PC-9 (cell line): ENCODE results near the gene RBPMS2. TPM values are rescaled to one million over a fixed set of nuclear protein-coding genes. Genes with fewer than 3 reads are reported as not detected.

ENCODE experiments used
- BruUV-seq: library from RNA; stranded (reverse); fragments of 400-500 nt; replicated peaks from 2 replicates; lab custom pipeline; 2021; lab: Mats Ljungman, UMichigan
- CTCF ChIA-PET: fragments of 300-600 bp; sonication (Branson Sonifier 250); formaldehyde crosslinking; loops from one replicate; lab custom pipeline; 2022; ENCODE audit warnings: antibody characterized with exemption; lab: Charles Lee
- POLR2A ChIA-PET: fragments of 300-600 bp; sonication (Branson Sonifier 250); formaldehyde crosslinking; loops from one replicate; lab custom pipeline; 2022; ENCODE audit warnings: antibody characterized with exemption; ENCODE audit not compliant: unreplicated experiment; lab: Charles Lee
- DNase-seq, 2 experiments: peaks; one replicate each; pipeline versions ENCODE4 v3.0.0 to v3.0.0-alpha.2; 2015 to 2022; ENCODE audit warnings: mixed read lengths in 1 of 2
- H2AFZ ChIP-seq: fragments of 200-600 bp; sonication (generic); 2 replicates; pipeline ENCODE4 v1.8.1; 2017; ENCODE audit warnings: antibody characterized with exemption
- H3F3A ChIP-seq: fragments of 200-600 bp; sonication (generic); 2 replicates; pipeline ENCODE4 v1.8.1; 2017; ENCODE audit warnings: antibody characterized with exemption, mild to moderate bottlenecking, low read depth; ENCODE audit not compliant: insufficient read depth
- H3K27ac ChIP-seq: fragments of 200-600 bp; sonication (generic); 2 replicates; pipeline ENCODE4 v1.6.1; 2016; ENCODE audit warnings: mixed run types
- H3K27me3 ChIP-seq: fragments of 200-600 bp; sonication (generic); 2 replicates; pipeline ENCODE4 v1.6.1; 2016; ENCODE audit warnings: low read depth, mixed run types; ENCODE audit not compliant: insufficient read depth
- H3K36me3 ChIP-seq: fragments of 200-600 bp; sonication (generic); 2 replicates; pipeline ENCODE4 v1.6.1; 2016; ENCODE audit warnings: low read depth, mixed run types
- H3K4me1 ChIP-seq: fragments of 200-600 bp; sonication (generic); replicated peaks from 2 replicates; pipeline ENCODE4 v1.6.1; 2016; ENCODE audit warnings: mixed run types; ENCODE audit not compliant: insufficient read depth
- H3K4me2 ChIP-seq: fragments of 200-600 bp; sonication (generic); 2 replicates; pipeline ENCODE4 v1.6.1; 2017; ENCODE audit warnings: mixed run types
- H3K4me3 ChIP-seq: fragments of 200-600 bp; sonication (generic); 2 replicates; pipeline ENCODE4 v1.6.1; 2016; ENCODE audit warnings: mixed run types
- H3K79me2 ChIP-seq: fragments of 200-600 bp; sonication (generic); 2 replicates; pipeline ENCODE4 v1.6.1; 2017; ENCODE audit warnings: low read depth, mixed run types
- H3K9me2 ChIP-seq: fragments of 200-600 bp; sonication (generic); 2 replicates; pipeline ENCODE4 v1.8.1; 2017; ENCODE audit warnings: mild to moderate bottlenecking; ENCODE audit not compliant: insufficient read depth
- H3K9me3 ChIP-seq: fragments of 200-600 bp; sonication (generic); 2 replicates; pipeline ENCODE4 v1.8.1; 2016; ENCODE audit warnings: low read depth; ENCODE audit not compliant: insufficient read depth
- H4K20me1 ChIP-seq: fragments of 200-600 bp; sonication (generic); 2 replicates; pipeline ENCODE4 v1.8.1; 2017; ENCODE audit not compliant: insufficient read depth
- EZH2 ChIP-seq: fragments of 200-600 bp; sonication (generic); IDR thresholded peaks from 2 replicates; pipeline ENCODE4 v1.8.0; 2017; ENCODE audit warnings: antibody characterized with exemption, low read depth
- intact Hi-C: fragments of 100-400 bp; cut with micrococcal nuclease; formaldehyde crosslinking; loops from one replicate; pipeline ENCODE4 v1.10.0; 2022; ENCODE audit not compliant: unreplicated experiment
- total RNA-seq: library from RNA; stranded (reverse); gene quantifications from 2 replicates; pipeline ENCODE4 v1.2.3, GENCODE V29; 2021
- TF ChIP-seq, protein P1 (sequence below): fragments of 200-600 bp; sonication (generic); conservative IDR thresholded peaks from 2 replicates; pipeline ENCODE4 v1.6.1; 2017; ENCODE audit warnings: mixed run types, antibody characterized with exemption, mild to moderate bottlenecking, moderate library complexity

RBPMS2 gene
- total RNA-seq, 1 experiment from 2014 or later = 4.1 TPM

DNA sequence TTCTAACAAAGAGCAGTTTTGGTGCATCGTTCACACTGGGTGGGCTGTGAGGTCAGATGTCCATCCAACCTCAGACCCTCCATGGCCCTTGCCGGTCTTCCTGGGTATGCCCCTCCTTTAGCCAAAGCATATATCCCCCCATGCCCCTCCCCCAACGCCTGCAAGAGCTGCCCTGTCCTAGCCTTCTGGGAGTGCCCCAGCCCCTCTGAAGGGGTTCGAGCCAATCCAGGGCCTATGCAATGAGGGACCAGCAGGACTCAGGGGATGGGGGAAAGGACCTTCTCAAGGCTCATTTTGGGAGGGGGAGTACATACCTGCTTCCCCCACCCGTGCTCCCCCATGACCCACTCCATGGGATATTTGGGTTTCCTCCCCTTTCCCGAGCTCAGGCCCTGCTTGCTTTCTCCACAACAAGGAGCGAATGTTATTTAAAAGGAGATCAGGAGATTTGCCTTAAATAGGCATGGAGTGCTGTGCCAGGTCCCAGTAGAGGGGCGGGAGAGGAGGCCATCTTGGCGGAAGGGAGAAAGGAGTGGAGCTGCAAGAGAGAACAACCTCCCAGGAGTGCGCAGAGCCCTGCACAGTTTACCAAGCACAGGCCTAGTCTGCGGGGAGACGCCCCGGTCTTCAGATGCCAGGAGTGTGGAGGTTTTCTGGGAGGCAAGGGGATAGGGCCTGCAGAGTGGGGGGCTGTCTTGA lies 31.8 kb upstream of the RBPMS2 start:
- no peak for TF ChIP-seq EZH2
- TF ChIP-seq, protein P1, sequence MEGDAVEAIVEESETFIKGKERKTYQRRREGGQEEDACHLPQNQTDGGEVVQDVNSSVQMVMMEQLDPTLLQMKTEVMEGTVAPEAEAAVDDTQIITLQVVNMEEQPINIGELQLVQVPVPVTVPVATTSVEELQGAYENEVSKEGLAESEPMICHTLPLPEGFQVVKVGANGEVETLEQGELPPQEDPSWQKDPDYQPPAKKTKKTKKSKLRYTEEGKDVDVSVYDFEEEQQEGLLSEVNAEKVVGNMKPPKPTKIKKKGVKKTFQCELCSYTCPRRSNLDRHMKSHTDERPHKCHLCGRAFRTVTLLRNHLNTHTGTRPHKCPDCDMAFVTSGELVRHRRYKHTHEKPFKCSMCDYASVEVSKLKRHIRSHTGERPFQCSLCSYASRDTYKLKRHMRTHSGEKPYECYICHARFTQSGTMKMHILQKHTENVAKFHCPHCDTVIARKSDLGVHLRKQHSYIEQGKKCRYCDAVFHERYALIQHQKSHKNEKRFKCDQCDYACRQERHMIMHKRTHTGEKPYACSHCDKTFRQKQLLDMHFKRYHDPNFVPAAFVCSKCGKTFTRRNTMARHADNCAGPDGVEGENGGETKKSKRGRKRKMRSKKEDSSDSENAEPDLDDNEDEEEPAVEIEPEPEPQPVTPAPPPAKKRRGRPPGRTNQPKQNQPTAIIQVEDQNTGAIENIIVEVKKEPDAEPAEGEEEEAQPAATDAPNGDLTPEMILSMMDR = no peak
- Histone ChIP-seq H3K4me1 (no peaks in the 10 kb centered on the region), H3K9me2 (no peaks in the 10 kb centered on the region), H2AFZ (no peak overlapping the region), H3K79me2 (no peaks in the 10 kb centered on the region), H3K27ac (no peak overlapping the region), H4K20me1 (no peaks in the 10 kb centered on the region), H3K36me3 (no peaks in the 10 kb centered on the region), H3K4me3 (no peak overlapping the region), H3F3A (no peaks in the 10 kb centered on the region), H3K4me2 (no peak overlapping the region), H3K27me3 (no peaks in the 10 kb centered on the region), H3K9me3 (no peaks in the 10 kb centered on the region)
- intact Hi-C loops = no loop called here
- ChIA-PET CTCF (interaction anchor here (0.6 kb wide), 1 partner anchor 34 kb away, joined by 3 read pairs; no protein-coding TSS in a partner anchor), POLR2A (no interaction called here)
- no peak for DNase-seq
- no TSS peak for BruUV-seq

DNA sequence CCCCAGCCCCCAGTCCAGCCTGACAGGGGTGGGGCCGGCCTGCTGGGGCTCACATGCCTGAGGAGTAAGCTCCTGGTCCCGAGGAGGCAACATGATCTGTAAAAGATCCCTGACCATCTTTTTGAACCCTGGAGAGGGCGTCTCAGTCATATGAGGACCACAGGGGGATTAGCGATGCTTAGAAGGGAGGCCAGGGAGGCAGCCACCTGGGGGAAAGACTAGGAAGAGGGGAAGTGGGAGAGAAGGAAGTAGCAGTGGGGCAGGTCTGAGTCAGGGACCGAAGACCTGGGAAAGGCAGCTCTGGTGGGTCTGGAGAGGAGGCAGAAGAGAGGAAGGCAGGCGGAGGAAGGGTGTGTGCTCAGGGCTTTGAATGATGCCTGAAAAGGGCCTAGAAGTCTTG lies 31.1 kb upstream of the RBPMS2 start:
- H4K20me1 ChIP-seq = no peaks in the 10 kb centered on the region
- BruUV-seq = no TSS peak
- POLR2A ChIA-PET = no interaction called here
- H3K36me3 ChIP-seq = no peaks in the 10 kb centered on the region
- no peaks in the 10 kb centered on the region for H3K4me1 ChIP-seq
- CTCF ChIA-PET = no interaction called here
- no peaks in the 10 kb centered on the region for H3F3A ChIP-seq
- no peak for TF ChIP-seq EZH2
- TF ChIP-seq, protein P1 = no peak
- H3K4me2 ChIP-seq = no peak overlapping the region
- H2AFZ ChIP-seq = no peak overlapping the region
- H3K79me2 ChIP-seq = no peaks in the 10 kb centered on the region
- H3K4me3 ChIP-seq = no peak overlapping the region
- DNase-seq = no peak
- H3K9me2 ChIP-seq = no peaks in the 10 kb centered on the region
- no peak overlapping the region for H3K27ac ChIP-seq
- intact Hi-C loops = no loop called here
- H3K27me3 ChIP-seq = no peaks in the 10 kb centered on the region
- H3K9me3 ChIP-seq = no peaks in the 10 kb centered on the region

DNA sequence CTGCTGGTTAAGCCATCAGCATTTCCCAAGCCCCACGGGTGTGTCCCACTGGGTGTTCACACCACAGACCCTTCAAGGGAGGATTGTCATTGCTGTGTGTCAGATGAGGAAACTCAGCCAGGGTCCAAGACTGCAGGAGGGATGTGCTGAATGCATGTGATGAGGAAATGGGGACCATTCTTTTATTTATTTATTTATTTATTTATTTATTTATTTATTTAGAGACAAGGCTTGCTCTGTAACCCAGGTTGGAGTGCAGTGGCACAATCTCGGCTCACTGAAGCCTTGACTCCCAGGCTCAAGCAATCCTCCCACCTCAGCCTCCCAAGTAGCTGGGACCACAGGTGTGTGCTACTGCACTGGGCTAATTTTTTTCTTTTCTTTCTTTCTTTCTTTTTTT lies 29.2 kb upstream of the RBPMS2 start:
- Histone ChIP-seq H3K4me2 (no peak overlapping the region), H4K20me1 (no peaks in the 10 kb centered on the region), H3K9me2 (no peaks in the 10 kb centered on the region), H2AFZ (no peak overlapping the region), H3K36me3 (no peaks in the 10 kb centered on the region), H3K4me1 (no peaks in the 10 kb centered on the region), H3K79me2 (no peaks in the 10 kb centered on the region), H3F3A (no peaks in the 10 kb centered on the region), H3K9me3 (no peaks in the 10 kb centered on the region), H3K4me3 (no peak overlapping the region), H3K27ac (no peak overlapping the region), H3K27me3 (no peaks in the 10 kb centered on the region)
- BruUV-seq = no TSS peak
- TF ChIP-seq, protein P1 = no peak
- TF ChIP-seq EZH2 = no peak
- no peak for DNase-seq
- intact Hi-C loops = no loop called here
- ChIA-PET CTCF (interaction anchor here (0.6 kb wide), 1 partner anchor 20 kb away, joined by 4 read pairs; no protein-coding TSS in a partner anchor), POLR2A (no interaction called here)
